Transverse colon (tissue), 4 donors: ENCODE results near the gene EHF. TPM values are rescaled to one million over a fixed set of nuclear protein-coding genes. Genes with fewer than 3 reads are reported as not detected.

Source experiments
- DNase-seq: peaks from one replicate; pipeline ENCODE4 v3.0.0-alpha.2; 2019
- H3K27ac ChIP-seq, 4 donors: fragments of 200-600 bp; sonication (generic); 2 replicates each; pipeline ENCODE4 v1.5.1; 2016 to 2018; ENCODE audit warnings: inconsistent platforms in 4 of 4
- H3K27me3 ChIP-seq: fragments of 200-600 bp; sonication (generic); 2 replicates; pipeline ENCODE4 v1.5.1; 2017; ENCODE audit warnings: inconsistent platforms
- H3K36me3 ChIP-seq, 4 donors: fragments of 200-600 bp; sonication (generic); 2 replicates each; pipeline ENCODE4 v1.5.1; 2017 to 2019; ENCODE audit warnings: inconsistent platforms in 4 of 4
- H3K4me1 ChIP-seq, 4 donors: fragments of 200-600 bp; sonication (generic); 2 replicates each; pipeline ENCODE4 v1.5.1; 2017 to 2020; ENCODE audit warnings: inconsistent platforms in 4 of 4
- H3K4me3 ChIP-seq, 4 donors: fragments of 200-600 bp; sonication (generic); 1 replicate in 1 of 4; 2 replicates in 3 of 4; pipeline versions ENCODE4 v1.5.1 to v1.6.1; 2017 to 2019; ENCODE audit warnings: inconsistent platforms in 4 of 4
- H3K9me3 ChIP-seq, 2 donors: fragments of 200-600 bp; sonication (generic); 2 replicates each; pipeline ENCODE4 v1.5.1; 2017 to 2019; ENCODE audit warnings: inconsistent platforms in 2 of 2
- EP300 ChIP-seq: sonication (generic); formaldehyde crosslinking; IDR thresholded peaks from one replicate; pipeline ENCODE4 v1.6.1; 2017; ENCODE audit warnings: antibody characterized with exemption, low read depth
- POLR2A ChIP-seq: fragments of 450-650 bp; IDR thresholded peaks from one replicate; pipeline ENCODE4 v1.6.1; 2016; ENCODE audit warnings: antibody characterized with exemption, mild to moderate bottlenecking, moderate library complexity
- POLR2AphosphoS5 ChIP-seq, 3 donors: sonication (generic); formaldehyde crosslinking; IDR thresholded peaks; one replicate each; pipeline ENCODE4 v1.6.1; 2016; ENCODE audit warnings: antibody characterized with exemption in 3 of 3
- whole genome bisulfite sequencing, 2 donors: methylation state at CpG; one replicate each; pipeline ENCODE4 v1.1.5; 2018; ENCODE audit warnings: low coverage in 1 of 2; 5-methylcytosine and 5-hydroxymethylcytosine counted together
- in situ Hi-C, 4 donors: fragments of 200-750 bp; cut with MboI; loops; one replicate each; pipeline versions ENCODE4 v1.15.0 to v1.15.1; 2017; ENCODE audit warnings: low sequenced_read_pairs in 3 of 4, low pct_ligation_motif_present in 1 of 4, low pct_unique_long_range_greater_than_20kb in 1 of 4
- intact Hi-C: fragments of 100-400 bp; cut with DNase I; formaldehyde crosslinking; loops from one replicate; pipeline ENCODE4 v1.15.1; 2023; ENCODE audit warnings: low total_unique reads
- total RNA-seq, 4 donors: library from RNA; depleted of rRNA; stranded (reverse); fragments of >200 nt; gene quantifications; one replicate each; pipeline ENCODE4 v1.1.0, GENCODE V29; 2016
- TF ChIP-seq, protein P1 (sequence below), 5 experiments: fragments of 200-600 bp in 3 of 5; fragments of 450-650 bp in 2 of 5; sonication (generic) in 3 of 5; IDR thresholded peaks; 1 replicate in 2 of 5; 2 replicates in 3 of 5; pipeline ENCODE4 v1.5.1; 2016 to 2017; ENCODE audit warnings: antibody characterized with exemption in 5 of 5, inconsistent platforms in 3 of 5, mild to moderate bottlenecking in 2 of 5, moderate library complexity in 1 of 5

EHF gene
- total RNA-seq, 4 donors from 2014 or later, result 206 to 406 (median 262) TPM

DNA sequence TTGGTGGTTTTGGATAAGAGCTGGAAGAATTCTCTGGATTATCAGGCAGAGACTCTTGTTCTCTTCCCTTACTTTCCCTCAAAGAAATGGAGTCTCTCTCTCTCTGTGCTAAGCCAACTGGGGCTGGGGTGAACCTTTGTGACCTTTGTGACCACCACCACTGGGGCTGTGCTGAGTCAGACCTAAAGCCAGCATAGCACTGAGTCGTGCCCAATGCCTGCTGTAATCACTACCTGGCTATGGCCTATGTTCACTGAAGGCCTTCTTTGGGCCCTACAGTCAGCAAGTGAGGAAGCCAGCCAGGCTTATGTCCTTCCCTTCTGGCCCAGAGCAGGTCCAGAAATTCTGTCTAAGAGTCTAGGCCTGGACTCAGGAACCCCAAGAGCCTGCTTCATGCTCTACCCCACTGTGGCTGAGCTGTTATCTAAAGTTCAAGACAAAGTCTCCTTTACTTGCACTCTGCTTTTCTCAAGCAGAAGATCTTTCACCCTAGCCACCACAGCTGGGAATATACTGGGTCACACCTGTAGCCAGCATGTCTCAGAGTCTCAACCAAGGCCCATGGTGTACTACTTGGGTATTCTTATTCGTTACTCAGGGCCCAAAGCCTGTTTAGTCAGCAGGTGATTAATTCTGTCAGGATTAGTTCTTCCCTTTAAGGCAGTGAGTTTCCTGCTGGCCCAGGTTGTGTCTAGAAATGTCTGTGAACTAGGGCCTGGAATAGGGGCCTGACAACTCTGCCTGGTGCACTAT, 86.0 kb downstream of the EHF start:
- Histone ChIP-seq H3K27ac (no peak overlapping the region), H3K4me3 (no peak overlapping the region), H3K36me3 (no peaks in the 10 kb centered on the region), H3K27me3 (no peaks in the 10 kb centered on the region), H3K4me1 (no peaks in the 10 kb centered on the region), H3K9me3 (peaks cover 5 to 14% of the 10 kb centered on the region in 2 donors)
- intact Hi-C loops (no loop called here), in situ Hi-C loops (no loop called here)
- no peak for DNase-seq
- TF ChIP-seq POLR2A, result no peak
- 64 to 83% methylated on average over 1 to 2 of the region's 2 CpGs for WGBS, 2 donors

DNA sequence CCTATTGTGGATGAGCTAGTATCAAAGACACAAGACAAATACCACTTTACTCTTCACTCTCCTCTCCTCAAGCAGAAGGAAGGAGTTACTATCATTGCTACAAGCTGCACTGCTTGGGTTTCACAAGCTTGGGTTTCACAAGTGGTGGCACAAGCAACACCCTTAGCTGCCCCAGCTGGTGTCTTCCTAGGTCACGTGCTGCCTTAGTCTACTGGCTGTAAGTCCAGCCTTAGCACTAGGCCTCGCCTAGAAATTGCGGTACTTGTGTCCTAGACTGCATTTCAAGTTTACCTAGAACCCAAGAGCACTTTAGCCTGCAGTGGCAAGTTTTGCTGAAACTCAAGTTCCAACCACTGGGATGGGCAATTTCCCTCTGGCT, 86.6 kb downstream of the EHF start:
- H3K27me3 ChIP-seq, result no peaks in the 10 kb centered on the region
- peaks cover 11 to 19% of the 10 kb centered on the region in 2 donors for H3K9me3 ChIP-seq
- TF ChIP-seq EP300, result no peak
- TF ChIP-seq POLR2A, result no peak
- TF ChIP-seq POLR2AphosphoS5 (IDR thresholded peaks at IDR 0.05), result no peak
- TF ChIP-seq, protein P1, sequence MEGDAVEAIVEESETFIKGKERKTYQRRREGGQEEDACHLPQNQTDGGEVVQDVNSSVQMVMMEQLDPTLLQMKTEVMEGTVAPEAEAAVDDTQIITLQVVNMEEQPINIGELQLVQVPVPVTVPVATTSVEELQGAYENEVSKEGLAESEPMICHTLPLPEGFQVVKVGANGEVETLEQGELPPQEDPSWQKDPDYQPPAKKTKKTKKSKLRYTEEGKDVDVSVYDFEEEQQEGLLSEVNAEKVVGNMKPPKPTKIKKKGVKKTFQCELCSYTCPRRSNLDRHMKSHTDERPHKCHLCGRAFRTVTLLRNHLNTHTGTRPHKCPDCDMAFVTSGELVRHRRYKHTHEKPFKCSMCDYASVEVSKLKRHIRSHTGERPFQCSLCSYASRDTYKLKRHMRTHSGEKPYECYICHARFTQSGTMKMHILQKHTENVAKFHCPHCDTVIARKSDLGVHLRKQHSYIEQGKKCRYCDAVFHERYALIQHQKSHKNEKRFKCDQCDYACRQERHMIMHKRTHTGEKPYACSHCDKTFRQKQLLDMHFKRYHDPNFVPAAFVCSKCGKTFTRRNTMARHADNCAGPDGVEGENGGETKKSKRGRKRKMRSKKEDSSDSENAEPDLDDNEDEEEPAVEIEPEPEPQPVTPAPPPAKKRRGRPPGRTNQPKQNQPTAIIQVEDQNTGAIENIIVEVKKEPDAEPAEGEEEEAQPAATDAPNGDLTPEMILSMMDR (IDR thresholded peaks at IDR 0.05), result no peak
- intact Hi-C loops (no loop called here), in situ Hi-C loops (no loop called here)
- H3K4me1 ChIP-seq, result no peaks in the 10 kb centered on the region
- WGBS, 2 donors, result 83% methylated on average over 3 of the region's 3 CpGs; no CpG with 5 or more reads in 1 of the 2 donors
- no peak for DNase-seq
- no peak overlapping the region for H3K4me3 ChIP-seq
- no peak overlapping the region for H3K27ac ChIP-seq
- H3K36me3 ChIP-seq, result no peaks in the 10 kb centered on the region

Other genes starting within 250 kb of the EHF start
- gene CAT, start 182.2 kb upstream of the EHF start, total RNA-seq, result 100 to 1,000 TPM in 3 of 4 donors, 10 to 100 TPM in 1; 81.2 to 168 (median 133) TPM
- not detected for gene ELF5, start 107.3 kb upstream of the EHF start, total RNA-seq